ENCODE results near the gene DIS3L2. TPM values are rescaled to one million over a fixed set of nuclear protein-coding genes. Genes with fewer than 3 reads are reported as not detected.
"Not testable (repeated sequence)": the region's sequence is repeated elsewhere in the genome, so short reads cannot be mapped to it uniquely, and the experiment has no call there.

Gene DIS3L2
- total and polyA plus RNA-seq, 2 experiments from 2014 or later, result 35.5 to 50.1 TPM

GRCh38 chr2:232382331-232383225 lies 421.1 kb downstream of the DIS3L2 start:
- Histone ChIP-seq H3K9me3 (ENCODE audit: low read depth) (no peaks in the 10 kb centered on the region), H3K27ac (no peak overlapping the region), H3K4me1 (ENCODE audit: low read depth) (peaks cover 7% of the 10 kb centered on the region), H3K36me3 (no peaks in the 10 kb centered on the region), H3K27me3 (peaks cover 63% of the 10 kb centered on the region), H3K4me3 (no peak overlapping the region)
- no peak for TF ChIP-seq CTCF (IDR thresholded peaks at IDR 0.05; ENCODE audit: low read depth, low read length)
- peak in 1 of 2 donors; percentile 11 for DNase-seq (ENCODE audit: low read depth in 1 of 2, low spot score in 1 of 2)

GRCh38 chr2:232384466-232384865 lies 423.0 kb downstream of the DIS3L2 start:
- DNase-seq (ENCODE audit: low read depth in 1 of 2, low spot score in 1 of 2), result no peak
- TF ChIP-seq CTCF (IDR thresholded peaks at IDR 0.05; ENCODE audit: low read depth, low read length), result no peak
- no peaks in the 10 kb centered on the region for H3K36me3 ChIP-seq
- H3K4me1 ChIP-seq (ENCODE audit: low read depth), result peaks cover 7% of the 10 kb centered on the region
- H3K9me3 ChIP-seq (ENCODE audit: low read depth), result no peaks in the 10 kb centered on the region
- peaks cover 78% of the 10 kb centered on the region for H3K27me3 ChIP-seq
- H3K4me3 ChIP-seq, result no peak overlapping the region
- no peak overlapping the region for H3K27ac ChIP-seq

- not testable (repeated sequence) for H3K36me3 ChIP-seq; H3K27ac ChIP-seq; DNase-seq (ENCODE audit: low read depth in 1 of 2, low spot score in 1 of 2); H3K4me1 ChIP-seq (ENCODE audit: low read depth); H3K9me3 ChIP-seq (ENCODE audit: low read depth); H3K4me3 ChIP-seq
- H3K27me3 ChIP-seq, result peaks cover 84% of the 10 kb centered on the region
These were observed 423.5 kb downstream of the DIS3L2 start for GRCh38 chr2:232385058-232385457.

GRCh38 chr2:232385660-232386489 lies 424.4 kb downstream of the DIS3L2 start:
- DNase-seq (ENCODE audit: low read depth in 1 of 2, low spot score in 1 of 2), result peak; percentile 61 to 97
- H3K4me1 ChIP-seq (ENCODE audit: low read depth), result peaks cover 7% of the 10 kb centered on the region
- no peaks in the 10 kb centered on the region for H3K36me3 ChIP-seq
- peaks cover 92% of the 10 kb centered on the region for H3K27me3 ChIP-seq
- H3K27ac ChIP-seq, result no peak overlapping the region
- H3K4me3 ChIP-seq, result peak overlapping the region; percentile 2
- H3K9me3 ChIP-seq (ENCODE audit: low read depth), result no peaks in the 10 kb centered on the region
- TF ChIP-seq CTCF (IDR thresholded peaks at IDR 0.05; ENCODE audit: low read depth, low read length), result no peak

- TF ChIP-seq CTCF (IDR thresholded peaks at IDR 0.05; ENCODE audit: low read depth, low read length), result no peak
- Histone ChIP-seq H3K9me3 (ENCODE audit: low read depth) (no peaks in the 10 kb centered on the region), H3K36me3 (no peaks in the 10 kb centered on the region), H3K27ac (no peak overlapping the region), H3K27me3 (peaks cover 98% of the 10 kb centered on the region), H3K4me1 (ENCODE audit: low read depth) (peaks cover 7% of the 10 kb centered on the region), H3K4me3 (peak overlapping the region; percentile 2)
- no peak for DNase-seq (ENCODE audit: low read depth in 1 of 2, low spot score in 1 of 2)
These were observed 424.9 kb downstream of the DIS3L2 start for GRCh38 chr2:232386490-232386739.

Other genes starting within 250 kb of the DIS3L2 start
- gene PDE6D, start 180.4 kb upstream of the DIS3L2 start, total RNA-seq, result 47.3 and 59.4 TPM in 2 replicates
- gene PDE6D, start 180.4 kb upstream of the DIS3L2 start, polyA plus RNA-seq, result 53.5 and 64.8 TPM in 2 replicates
- gene COPS7B, start 175.3 kb upstream of the DIS3L2 start, total RNA-seq, result 29.7 and 44.5 TPM in 2 replicates
- 57.6 and 68.0 TPM in 2 replicates for gene COPS7B, start 175.3 kb upstream of the DIS3L2 start, polyA plus RNA-seq
- 0.39 TPM in 1 of 2 replicates, not detected in the other for gene NPPC, start 35.3 kb upstream of the DIS3L2 start, total RNA-seq
- 0.39 and 0.91 TPM in 2 replicates for gene NPPC, start 35.3 kb upstream of the DIS3L2 start, polyA plus RNA-seq

All from cardiac muscle cell (in vitro differentiated cells and primary cell).